Activated CD8-positive, alpha-beta memory T cell treated with anti-CD3 and anti-CD28 coated beads for 36 hours (primary cell): ENCODE data around the gene NT5C3A. TPM values are rescaled to one million over a fixed set of nuclear protein-coding genes. Genes with fewer than 3 reads are reported as not detected.
"Not testable (repeated sequence)": the region's sequence is repeated elsewhere in the genome, so short reads cannot be mapped to it uniquely, and the experiment has no call there.

Experiments
- CTCF ChIA-PET: fragments of 350-600 bp; sonication (Branson Sonifier 250); formaldehyde crosslinking; loops from one replicate; lab custom pipeline; 2021; ENCODE audit warnings: antibody characterized with exemption; lab: Charles Lee
- POLR2A ChIA-PET: fragments of 350-600 bp; sonication (Branson Sonifier 250); formaldehyde crosslinking; loops from one replicate; lab custom pipeline; 2021; ENCODE audit warnings: antibody characterized with exemption; lab: Charles Lee
- total RNA-seq, 2 experiments: library from RNA; stranded (reverse); gene quantifications; one replicate each; pipeline ENCODE4 v1.2.3, GENCODE V29; 2021

The NT5C3A gene
- total RNA-seq, 2 experiments from 2014 or later, result 28.1 to 29.2 TPM

GRCh38 chr7:33004104-33004616 lies 58.4 kb downstream of the NT5C3A start:
- POLR2A ChIA-PET, CTCF ChIA-PET: not testable (repeated sequence)

GRCh38 chr7:33003111-33003510 lies 59.5 kb downstream of the NT5C3A start:
- CTCF ChIA-PET, POLR2A ChIA-PET: not testable (repeated sequence)

- POLR2A ChIA-PET, CTCF ChIA-PET: not testable (repeated sequence)
Measured at GRCh38 chr7:32999380-32999779, 63.2 kb downstream of the NT5C3A start.

- CTCF ChIA-PET, result not testable (repeated sequence)
Measured at GRCh38 chr7:32998361-32999171, 64.0 kb downstream of the NT5C3A start.

GRCh38 chr7:32997956-32998355 lies 64.6 kb downstream of the NT5C3A start:
- POLR2A ChIA-PET, CTCF ChIA-PET: not testable (repeated sequence)

More at GRCh38 chr7:32998361-32999171, 64.0 kb downstream of the NT5C3A start:
- POLR2A ChIA-PET, result not testable (repeated sequence)

GRCh38 chr7:32992750-32993149 lies 69.8 kb downstream of the NT5C3A start:
- POLR2A ChIA-PET, CTCF ChIA-PET: not testable (repeated sequence)

- POLR2A ChIA-PET, CTCF ChIA-PET: not testable (repeated sequence)
Measured at GRCh38 chr7:32991975-32992700, 70.4 kb downstream of the NT5C3A start.

GRCh38 chr7:32991068-32991585 lies 71.4 kb downstream of the NT5C3A start:
- CTCF ChIA-PET, result not testable (repeated sequence)

GRCh38 chr7:32988148-32988547 lies 74.4 kb downstream of the NT5C3A start:
- CTCF ChIA-PET, POLR2A ChIA-PET: not testable (repeated sequence)

More at GRCh38 chr7:32991068-32991585, 71.4 kb downstream of the NT5C3A start:
- POLR2A ChIA-PET, result not testable (repeated sequence)

- CTCF ChIA-PET, POLR2A ChIA-PET: not testable (repeated sequence)
Measured at GRCh38 chr7:32979902-32980301, 82.7 kb downstream of the NT5C3A start.

GRCh38 chr7:32979246-32979645 lies 83.3 kb downstream of the NT5C3A start:
- CTCF ChIA-PET, POLR2A ChIA-PET: not testable (repeated sequence)

- POLR2A ChIA-PET, CTCF ChIA-PET: not testable (repeated sequence)
Measured at GRCh38 chr7:32977159-32977558, 85.4 kb downstream of the NT5C3A start.

- CTCF ChIA-PET, POLR2A ChIA-PET: not testable (repeated sequence)
Measured at GRCh38 chr7:32971967-32972366, 90.6 kb downstream of the NT5C3A start.

GRCh38 chr7:32967268-32967582 lies 95.4 kb downstream of the NT5C3A start:
- CTCF ChIA-PET, POLR2A ChIA-PET: not testable (repeated sequence)

- CTCF ChIA-PET, POLR2A ChIA-PET: not testable (repeated sequence)
Measured at GRCh38 chr7:32966489-32967267, 95.9 kb downstream of the NT5C3A start.

GRCh38 chr7:32964461-32965159 lies 98.0 kb downstream of the NT5C3A start:
- CTCF ChIA-PET, result interaction anchor here (1.6 kb wide), 1 partner anchor 145 kb away, joined by 4 read pairs; the partner anchor contains the start of gene RP9
- POLR2A ChIA-PET, result not testable (repeated sequence)
